K562 (cell line): ENCODE measurements around the gene TPGS1. TPM values are rescaled to one million over a fixed set of nuclear protein-coding genes. Genes with fewer than 3 reads are reported as not detected.

ENCODE experiments used
- FOXP1 ChIP-seq: sonication (generic); formaldehyde crosslinking; IDR thresholded peaks from 2 replicates; pipeline ENCODE4 v1.8.0; 2022; ENCODE audit warnings: mild to moderate bottlenecking, missing genetic modification reagents
- SMAD3 ChIP-seq: fragments of 450-650 bp; formaldehyde crosslinking; conservative IDR thresholded peaks from 2 replicates; pipeline ENCODE4 v1.4.0; 2020; ENCODE audit warnings: mild to moderate bottlenecking
- polyA plus RNA-seq, 8 experiments: library from polyadenylated mRNA; depleted of rRNA in 4 of 8; stranded (reverse) in 5 of 8; unstranded in 3 of 8; fragments of >200 nt; fragmentation: Nextera tagmentation in 2 of 8; fragmentation: Illumina TruSeq in 1 of 8; extraction: Ambion mirVana in 2 of 8; extraction: Trizol in 1 of 8; gene quantifications; 2 replicates each; pipeline versions ENCODE4 v1.2.1 to v1.2.3, GENCODE V29; 2011 to 2014; ENCODE audit warnings: inconsistent platforms in 1 of 8, missing spikeins in 1 of 8
- total RNA-seq, 7 experiments: library from RNA; depleted of rRNA in 6 of 7; stranded (reverse); fragments of >200 nt in 6 of 7; fragmentation: Illumina TruSeq in 2 of 7; extraction: Trizol in 2 of 7; gene quantifications; 2 replicates each; pipeline versions ENCODE4 v1.2.1 to v1.2.3, GENCODE V29; 2011 to 2021; ENCODE audit warnings: low replicate concordance in 1 of 7
- TF ChIP-seq, protein P1 (sequence below), 2 experiments: fragments of 450-650 bp; formaldehyde crosslinking in 1 of 2; IDR thresholded peaks; 2 replicates each; pipeline versions ENCODE4 v1.4.0 to v1.6.1; 2014 to 2020; ENCODE audit warnings: mild to moderate bottlenecking in 2 of 2, borderline replicate concordance in 1 of 2, low read depth in 1 of 2
- TF ChIP-seq, protein P2 (sequence below): IDR thresholded peaks from 2 replicates; pipeline ENCODE4 v1.6.1; 2011; ENCODE audit warnings: borderline replicate concordance, low read depth, mild to moderate bottlenecking, moderate library complexity, low read length; ENCODE audit not compliant: insufficient read depth, poor library complexity, severe bottlenecking

Gene TPGS1
- total and polyA plus RNA-seq, 9 of the 15 experiments (the other 6 are each of a cell fraction or from before 2014, with no cell fraction given): 0.30 to 31.6 (median 1.2) TPM; not detected in 2

- TF ChIP-seq, protein P1, sequence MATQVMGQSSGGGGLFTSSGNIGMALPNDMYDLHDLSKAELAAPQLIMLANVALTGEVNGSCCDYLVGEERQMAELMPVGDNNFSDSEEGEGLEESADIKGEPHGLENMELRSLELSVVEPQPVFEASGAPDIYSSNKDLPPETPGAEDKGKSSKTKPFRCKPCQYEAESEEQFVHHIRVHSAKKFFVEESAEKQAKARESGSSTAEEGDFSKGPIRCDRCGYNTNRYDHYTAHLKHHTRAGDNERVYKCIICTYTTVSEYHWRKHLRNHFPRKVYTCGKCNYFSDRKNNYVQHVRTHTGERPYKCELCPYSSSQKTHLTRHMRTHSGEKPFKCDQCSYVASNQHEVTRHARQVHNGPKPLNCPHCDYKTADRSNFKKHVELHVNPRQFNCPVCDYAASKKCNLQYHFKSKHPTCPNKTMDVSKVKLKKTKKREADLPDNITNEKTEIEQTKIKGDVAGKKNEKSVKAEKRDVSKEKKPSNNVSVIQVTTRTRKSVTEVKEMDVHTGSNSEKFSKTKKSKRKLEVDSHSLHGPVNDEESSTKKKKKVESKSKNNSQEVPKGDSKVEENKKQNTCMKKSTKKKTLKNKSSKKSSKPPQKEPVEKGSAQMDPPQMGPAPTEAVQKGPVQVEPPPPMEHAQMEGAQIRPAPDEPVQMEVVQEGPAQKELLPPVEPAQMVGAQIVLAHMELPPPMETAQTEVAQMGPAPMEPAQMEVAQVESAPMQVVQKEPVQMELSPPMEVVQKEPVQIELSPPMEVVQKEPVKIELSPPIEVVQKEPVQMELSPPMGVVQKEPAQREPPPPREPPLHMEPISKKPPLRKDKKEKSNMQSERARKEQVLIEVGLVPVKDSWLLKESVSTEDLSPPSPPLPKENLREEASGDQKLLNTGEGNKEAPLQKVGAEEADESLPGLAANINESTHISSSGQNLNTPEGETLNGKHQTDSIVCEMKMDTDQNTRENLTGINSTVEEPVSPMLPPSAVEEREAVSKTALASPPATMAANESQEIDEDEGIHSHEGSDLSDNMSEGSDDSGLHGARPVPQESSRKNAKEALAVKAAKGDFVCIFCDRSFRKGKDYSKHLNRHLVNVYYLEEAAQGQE (IDR thresholded peaks at IDR 0.05; ENCODE audit: borderline replicate concordance): no peak
- TF ChIP-seq, protein P1 (CRISPR knock-in tag; IDR thresholded peaks at IDR 0.05; ENCODE audit: low read depth): no peak
- TF ChIP-seq FOXP1 (CRISPR knock-in tag) (no peak), SMAD3 (CRISPR knock-in tag) (no peak)
- TF ChIP-seq, protein P2, sequence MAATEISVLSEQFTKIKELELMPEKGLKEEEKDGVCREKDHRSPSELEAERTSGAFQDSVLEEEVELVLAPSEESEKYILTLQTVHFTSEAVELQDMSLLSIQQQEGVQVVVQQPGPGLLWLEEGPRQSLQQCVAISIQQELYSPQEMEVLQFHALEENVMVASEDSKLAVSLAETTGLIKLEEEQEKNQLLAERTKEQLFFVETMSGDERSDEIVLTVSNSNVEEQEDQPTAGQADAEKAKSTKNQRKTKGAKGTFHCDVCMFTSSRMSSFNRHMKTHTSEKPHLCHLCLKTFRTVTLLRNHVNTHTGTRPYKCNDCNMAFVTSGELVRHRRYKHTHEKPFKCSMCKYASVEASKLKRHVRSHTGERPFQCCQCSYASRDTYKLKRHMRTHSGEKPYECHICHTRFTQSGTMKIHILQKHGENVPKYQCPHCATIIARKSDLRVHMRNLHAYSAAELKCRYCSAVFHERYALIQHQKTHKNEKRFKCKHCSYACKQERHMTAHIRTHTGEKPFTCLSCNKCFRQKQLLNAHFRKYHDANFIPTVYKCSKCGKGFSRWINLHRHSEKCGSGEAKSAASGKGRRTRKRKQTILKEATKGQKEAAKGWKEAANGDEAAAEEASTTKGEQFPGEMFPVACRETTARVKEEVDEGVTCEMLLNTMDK: no peak
Measured at GRCh38 chr19:461721-462551, 45.4 kb upstream of the TPGS1 start (continued).
